H1 (cell line): ENCODE results near the gene SLC35E1. TPM values are rescaled to one million over a fixed set of nuclear protein-coding genes. Genes with fewer than 3 reads are reported as not detected.

Experiments
- CBX5 ChIP-seq: fragments of 300-800, 300-1000 bp; sonication (generic); IDR thresholded peaks from 2 replicates; pipeline ENCODE4 v1.7.1; 2016; ENCODE audit warnings: antibody characterized with exemption, low read length, low read depth
- CREB1 ChIP-seq: IDR thresholded peaks from 2 replicates; pipeline ENCODE4 v1.6.1; 2012; ENCODE audit warnings: inconsistent platforms
- EGR1 ChIP-seq: IDR thresholded peaks from 2 replicates; pipeline ENCODE4 v1.6.1; 2011; ENCODE audit warnings: low read depth, low read length, borderline replicate concordance
- EP300 ChIP-seq, 2 experiments: IDR thresholded peaks; 1 replicate in 1 of 2; 2 replicates in 1 of 2; pipeline ENCODE4 v1.6.1; 2011 to 2012; ENCODE audit warnings: low read depth in 2 of 2, low read length in 2 of 2, mild to moderate bottlenecking in 2 of 2, borderline replicate concordance in 1 of 2, inconsistent platforms in 1 of 2, moderate library complexity in 1 of 2
- HDAC6 ChIP-seq: IDR thresholded peaks from one replicate; pipeline ENCODE4 v1.7.1; 2012; ENCODE audit warnings: low read depth, mild to moderate bottlenecking, inconsistent platforms, low read length, moderate library complexity
- PHF8 ChIP-seq: fragments of 200-600 bp; sonication (generic); conservative IDR thresholded peaks from 2 replicates; pipeline ENCODE4 v1.7.1; 2012; ENCODE audit warnings: low read depth, mild to moderate bottlenecking, inconsistent platforms, low read length, moderate library complexity
- RAD21 ChIP-seq, 2 experiments: IDR thresholded peaks in 1 of 2; conservative IDR thresholded peaks in 1 of 2; 2 replicates each; pipeline ENCODE4 v1.6.1; 2011; ENCODE audit warnings: low read depth in 2 of 2, low read length in 2 of 2, improper control_type of control experiment in 1 of 2, inconsistent platforms in 1 of 2, mild to moderate bottlenecking in 1 of 2, moderate library complexity in 1 of 2
- RXRA ChIP-seq: IDR thresholded peaks from 2 replicates; pipeline ENCODE4 v1.6.1; 2011; ENCODE audit warnings: low read depth, mild to moderate bottlenecking, low read length, moderate library complexity; ENCODE audit not compliant: insufficient read depth
- TEAD4 ChIP-seq: IDR thresholded peaks from 2 replicates; pipeline ENCODE4 v1.6.1; 2012; ENCODE audit warnings: low read depth, low read length, inconsistent platforms, mixed read lengths
- polyA plus RNA-seq, 7 experiments: library from polyadenylated mRNA; depleted of rRNA in 3 of 7; stranded (reverse) in 5 of 7; unstranded in 2 of 7; fragments of >200 nt in 5 of 7; fragments of 200-250 nt in 2 of 7; gene quantifications; 1 replicate in 5 of 7; 2 replicates in 1 of 7; 4 replicates in 1 of 7; pipeline versions ENCODE4 v1.2.1 to v1.2.3, GENCODE V29; 2011 to 2013; ENCODE audit warnings: missing spikeins in 2 of 7, mixed read lengths in 2 of 7
- total RNA-seq: library from RNA; stranded (reverse); fragmentation: NEBNext Ultra II Directional; extraction: Animal tissue kit (Norgen Biotek cat#: 25700); gene quantifications from 2 replicates; pipeline ENCODE4 v1.2.1, GENCODE V29; 2021
- TF ChIP-seq, protein P1 (sequence below): fragments of 300-600 bp; sonication (generic); IDR thresholded peaks from 2 replicates; pipeline ENCODE4 v1.7.1; 2012; ENCODE audit warnings: low read length, moderate library complexity, mild to moderate bottlenecking, inconsistent platforms; ENCODE audit not compliant: insufficient replicate concordance

The SLC35E1 gene
- total and polyA plus RNA-seq, 2 of the 8 experiments (the other 6 are each of a cell fraction or from before 2014, with no cell fraction given): 26.0 to 31.9 TPM

DNA sequence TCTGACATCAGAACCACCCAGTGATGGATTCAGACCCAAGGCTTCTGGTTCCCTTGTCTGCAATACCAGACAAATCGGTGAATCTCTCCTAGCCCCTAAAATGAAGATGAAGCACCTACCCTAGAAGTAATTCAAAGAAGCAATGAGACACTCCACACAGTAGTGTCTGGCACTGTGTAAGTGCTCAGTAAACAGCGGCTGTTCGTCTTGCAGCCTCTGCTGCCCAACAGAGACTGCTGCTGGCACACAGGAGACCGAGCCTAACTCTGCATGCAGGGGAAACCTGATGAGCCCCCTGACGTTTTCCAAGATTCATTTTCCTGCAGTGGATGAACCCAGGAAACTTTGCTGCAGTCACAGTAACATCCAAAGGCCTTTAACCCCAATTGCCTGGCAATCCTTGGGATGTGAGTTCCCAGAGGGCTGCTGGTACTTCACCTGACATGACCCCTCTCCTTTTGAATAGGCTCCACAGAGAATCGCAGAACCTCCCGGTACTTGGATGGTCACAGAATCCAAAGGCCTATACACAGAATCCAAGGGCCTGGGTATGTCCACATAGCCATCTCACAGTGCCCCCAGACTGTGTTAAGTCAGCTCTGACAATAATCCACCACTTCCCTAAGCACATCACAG lies 49.1 kb upstream of the SLC35E1 start (continued):
- TF ChIP-seq, protein P1, sequence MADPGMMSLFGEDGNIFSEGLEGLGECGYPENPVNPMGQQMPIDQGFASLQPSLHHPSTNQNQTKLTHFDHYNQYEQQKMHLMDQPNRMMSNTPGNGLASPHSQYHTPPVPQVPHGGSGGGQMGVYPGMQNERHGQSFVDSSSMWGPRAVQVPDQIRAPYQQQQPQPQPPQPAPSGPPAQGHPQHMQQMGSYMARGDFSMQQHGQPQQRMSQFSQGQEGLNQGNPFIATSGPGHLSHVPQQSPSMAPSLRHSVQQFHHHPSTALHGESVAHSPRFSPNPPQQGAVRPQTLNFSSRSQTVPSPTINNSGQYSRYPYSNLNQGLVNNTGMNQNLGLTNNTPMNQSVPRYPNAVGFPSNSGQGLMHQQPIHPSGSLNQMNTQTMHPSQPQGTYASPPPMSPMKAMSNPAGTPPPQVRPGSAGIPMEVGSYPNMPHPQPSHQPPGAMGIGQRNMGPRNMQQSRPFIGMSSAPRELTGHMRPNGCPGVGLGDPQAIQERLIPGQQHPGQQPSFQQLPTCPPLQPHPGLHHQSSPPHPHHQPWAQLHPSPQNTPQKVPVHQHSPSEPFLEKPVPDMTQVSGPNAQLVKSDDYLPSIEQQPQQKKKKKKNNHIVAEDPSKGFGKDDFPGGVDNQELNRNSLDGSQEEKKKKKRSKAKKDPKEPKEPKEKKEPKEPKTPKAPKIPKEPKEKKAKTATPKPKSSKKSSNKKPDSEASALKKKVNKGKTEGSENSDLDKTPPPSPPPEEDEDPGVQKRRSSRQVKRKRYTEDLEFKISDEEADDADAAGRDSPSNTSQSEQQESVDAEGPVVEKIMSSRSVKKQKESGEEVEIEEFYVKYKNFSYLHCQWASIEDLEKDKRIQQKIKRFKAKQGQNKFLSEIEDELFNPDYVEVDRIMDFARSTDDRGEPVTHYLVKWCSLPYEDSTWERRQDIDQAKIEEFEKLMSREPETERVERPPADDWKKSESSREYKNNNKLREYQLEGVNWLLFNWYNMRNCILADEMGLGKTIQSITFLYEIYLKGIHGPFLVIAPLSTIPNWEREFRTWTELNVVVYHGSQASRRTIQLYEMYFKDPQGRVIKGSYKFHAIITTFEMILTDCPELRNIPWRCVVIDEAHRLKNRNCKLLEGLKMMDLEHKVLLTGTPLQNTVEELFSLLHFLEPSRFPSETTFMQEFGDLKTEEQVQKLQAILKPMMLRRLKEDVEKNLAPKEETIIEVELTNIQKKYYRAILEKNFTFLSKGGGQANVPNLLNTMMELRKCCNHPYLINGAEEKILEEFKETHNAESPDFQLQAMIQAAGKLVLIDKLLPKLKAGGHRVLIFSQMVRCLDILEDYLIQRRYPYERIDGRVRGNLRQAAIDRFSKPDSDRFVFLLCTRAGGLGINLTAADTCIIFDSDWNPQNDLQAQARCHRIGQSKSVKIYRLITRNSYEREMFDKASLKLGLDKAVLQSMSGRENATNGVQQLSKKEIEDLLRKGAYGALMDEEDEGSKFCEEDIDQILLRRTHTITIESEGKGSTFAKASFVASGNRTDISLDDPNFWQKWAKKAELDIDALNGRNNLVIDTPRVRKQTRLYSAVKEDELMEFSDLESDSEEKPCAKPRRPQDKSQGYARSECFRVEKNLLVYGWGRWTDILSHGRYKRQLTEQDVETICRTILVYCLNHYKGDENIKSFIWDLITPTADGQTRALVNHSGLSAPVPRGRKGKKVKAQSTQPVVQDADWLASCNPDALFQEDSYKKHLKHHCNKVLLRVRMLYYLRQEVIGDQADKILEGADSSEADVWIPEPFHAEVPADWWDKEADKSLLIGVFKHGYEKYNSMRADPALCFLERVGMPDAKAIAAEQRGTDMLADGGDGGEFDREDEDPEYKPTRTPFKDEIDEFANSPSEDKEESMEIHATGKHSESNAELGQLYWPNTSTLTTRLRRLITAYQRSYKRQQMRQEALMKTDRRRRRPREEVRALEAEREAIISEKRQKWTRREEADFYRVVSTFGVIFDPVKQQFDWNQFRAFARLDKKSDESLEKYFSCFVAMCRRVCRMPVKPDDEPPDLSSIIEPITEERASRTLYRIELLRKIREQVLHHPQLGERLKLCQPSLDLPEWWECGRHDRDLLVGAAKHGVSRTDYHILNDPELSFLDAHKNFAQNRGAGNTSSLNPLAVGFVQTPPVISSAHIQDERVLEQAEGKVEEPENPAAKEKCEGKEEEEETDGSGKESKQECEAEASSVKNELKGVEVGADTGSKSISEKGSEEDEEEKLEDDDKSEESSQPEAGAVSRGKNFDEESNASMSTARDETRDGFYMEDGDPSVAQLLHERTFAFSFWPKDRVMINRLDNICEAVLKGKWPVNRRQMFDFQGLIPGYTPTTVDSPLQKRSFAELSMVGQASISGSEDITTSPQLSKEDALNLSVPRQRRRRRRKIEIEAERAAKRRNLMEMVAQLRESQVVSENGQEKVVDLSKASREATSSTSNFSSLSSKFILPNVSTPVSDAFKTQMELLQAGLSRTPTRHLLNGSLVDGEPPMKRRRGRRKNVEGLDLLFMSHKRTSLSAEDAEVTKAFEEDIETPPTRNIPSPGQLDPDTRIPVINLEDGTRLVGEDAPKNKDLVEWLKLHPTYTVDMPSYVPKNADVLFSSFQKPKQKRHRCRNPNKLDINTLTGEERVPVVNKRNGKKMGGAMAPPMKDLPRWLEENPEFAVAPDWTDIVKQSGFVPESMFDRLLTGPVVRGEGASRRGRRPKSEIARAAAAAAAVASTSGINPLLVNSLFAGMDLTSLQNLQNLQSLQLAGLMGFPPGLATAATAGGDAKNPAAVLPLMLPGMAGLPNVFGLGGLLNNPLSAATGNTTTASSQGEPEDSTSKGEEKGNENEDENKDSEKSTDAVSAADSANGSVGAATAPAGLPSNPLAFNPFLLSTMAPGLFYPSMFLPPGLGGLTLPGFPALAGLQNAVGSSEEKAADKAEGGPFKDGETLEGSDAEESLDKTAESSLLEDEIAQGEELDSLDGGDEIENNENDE: no peak
- TF ChIP-seq PHF8: no peak
- TF ChIP-seq HDAC6: no peak
- no peak for TF ChIP-seq TEAD4
- no peak for TF ChIP-seq CREB1
- no peak for TF ChIP-seq RXRA
- TF ChIP-seq EGR1: no peak
- no peak for TF ChIP-seq EP300 (IDR thresholded peaks at IDR 0.05; ENCODE audit: borderline replicate concordance in 1 of 2, low read depth in 2 of 2, low read length in 2 of 2)
- TF ChIP-seq CBX5: no peak
- TF ChIP-seq RAD21 (IDR thresholded peaks at IDR 0.05 in 1 of 2, conservative IDR thresholded peaks at IDR 0.05 in 1 of 2; ENCODE audit: low read depth in 2 of 2, low read length in 2 of 2): no peak
